ENCODE measurements around the gene AGPAT4.
"Not testable (repeated sequence)": the region's sequence is repeated elsewhere in the genome, so short reads cannot be mapped to it uniquely, and the experiment has no call there.

The AGPAT4 gene

GRCh38 chr6:161136655-161137054 is 137.2 kb downstream of the AGPAT4 start:
- no peak for DNase-seq

GRCh38 chr6:161135695-161136591 is 137.9 kb downstream of the AGPAT4 start:
- no peak for DNase-seq

GRCh38 chr6:161134550-161135298 is 139.1 kb downstream of the AGPAT4 start:
- DNase-seq: no peak

GRCh38 chr6:161133963-161134362 is 139.9 kb downstream of the AGPAT4 start:
- no peak for DNase-seq

GRCh38 chr6:161132384-161132783 is 141.5 kb downstream of the AGPAT4 start:
- no peak for DNase-seq

GRCh38 chr6:161130967-161131766 is 142.7 kb downstream of the AGPAT4 start:
- DNase-seq: no peak

GRCh38 chr6:161130541-161130940 is 143.3 kb downstream of the AGPAT4 start:
- no peak for DNase-seq

GRCh38 chr6:161128680-161129196 is 145.1 kb downstream of the AGPAT4 start:
- DNase-seq: peak; percentile 47

GRCh38 chr6:161128230-161128629 is 145.6 kb downstream of the AGPAT4 start:
- DNase-seq: no peak

GRCh38 chr6:161127071-161127740 is 146.7 kb downstream of the AGPAT4 start:
- DNase-seq: no peak

- DNase-seq: no peak
Observed at GRCh38 chr6:161125591-161125990, 148.3 kb downstream of the AGPAT4 start.

- not testable (repeated sequence) for DNase-seq
Observed at GRCh38 chr6:161123319-161123718, 150.5 kb downstream of the AGPAT4 start.

GRCh38 chr6:161117942-161118341 is 155.9 kb downstream of the AGPAT4 start:
- no peak for DNase-seq

GRCh38 chr6:161117308-161117707 is 156.6 kb downstream of the AGPAT4 start:
- no peak for DNase-seq

GRCh38 chr6:161116554-161116953 is 157.3 kb downstream of the AGPAT4 start:
- no peak for DNase-seq

GRCh38 chr6:161115468-161115867 is 158.4 kb downstream of the AGPAT4 start:
- DNase-seq: no peak

- DNase-seq: no peak
Observed at GRCh38 chr6:161111261-161111660, 162.6 kb downstream of the AGPAT4 start.

GRCh38 chr6:161110028-161110779 is 163.7 kb downstream of the AGPAT4 start:
- no peak for DNase-seq

GRCh38 chr6:161109366-161109765 is 164.5 kb downstream of the AGPAT4 start:
- DNase-seq: no peak

GRCh38 chr6:161108916-161109315 is 164.9 kb downstream of the AGPAT4 start:
- no peak for DNase-seq

All from stimulated activated CD8-positive, alpha-beta memory T cell treated with anti-CD3 and anti-CD28 coated beads, Interleukin-4, amount 100 ng/mL, for 48 hours (primary cell).